IMR-90 (cell line): ENCODE measurements around the gene SPATA24.

Experiments used
- CEBPB ChIP-seq: IDR thresholded peaks from 2 replicates; pipeline ENCODE4 v1.6.1; 2012; ENCODE audit warnings: low read depth, low read length, improper control_type of control experiment
- CHD1 ChIP-seq: IDR thresholded peaks from 2 replicates; pipeline ENCODE4 v1.6.1; 2012; ENCODE audit warnings: low read depth, low read length, improper control_type of control experiment
- CTCF ChIP-seq: conservative IDR thresholded peaks from 2 replicates; pipeline ENCODE4 v1.5.1; 2012; ENCODE audit warnings: mild to moderate bottlenecking, low read depth, low read length, improper control_type of control experiment
- MAFK ChIP-seq: IDR thresholded peaks from 2 replicates; pipeline ENCODE4 v1.6.1; 2012; ENCODE audit warnings: low read depth, low read length, improper control_type of control experiment
- MAZ ChIP-seq: IDR thresholded peaks from 2 replicates; pipeline ENCODE4 v1.6.1; 2012; ENCODE audit warnings: low read depth, mild to moderate bottlenecking, low read length, improper control_type of control experiment, moderate library complexity, borderline replicate concordance
- MXI1 ChIP-seq: IDR thresholded peaks from 2 replicates; pipeline ENCODE4 v1.6.1; 2012; ENCODE audit warnings: low read depth, mild to moderate bottlenecking, low read length, moderate library complexity, borderline replicate concordance
- POLR2A ChIP-seq: IDR thresholded peaks from 2 replicates; pipeline ENCODE4 v1.6.1; 2012; ENCODE audit warnings: mild to moderate bottlenecking, low read depth, low read length
- RAD21 ChIP-seq: IDR thresholded peaks from 2 replicates; pipeline ENCODE4 v1.6.1; 2012; ENCODE audit warnings: low read length, improper control_type of control experiment
- RFX5 ChIP-seq: IDR thresholded peaks from 2 replicates; pipeline ENCODE4 v1.8.0; 2012; ENCODE audit warnings: low read depth, mild to moderate bottlenecking, low read length, moderate library complexity
- SMC3 ChIP-seq: fragments of 150-350 bp; IDR thresholded peaks from 2 replicates; pipeline ENCODE4 v1.6.1; 2016; ENCODE audit warnings: low read depth, mild to moderate bottlenecking, antibody characterized with exemption, low read length, moderate library complexity

GRCh38 chr5:139376364-139376763 lies 27.5 kb downstream of the SPATA24 start:
- TF ChIP-seq CTCF (no peak), RFX5 (no peak), MAZ (no peak), MXI1 (no peak), RAD21 (no peak), SMC3 (no peak), CHD1 (no peak), POLR2A (no peak), MAFK (no peak), CEBPB (no peak)
